HG03457 (cell line): Measurements from ENCODE around the gene BTF3.
"Not testable (repeated sequence)": the region's sequence is repeated elsewhere in the genome, so short reads cannot be mapped to it uniquely, and the experiment has no call there.

Experiments used
- ATAC-seq: cut with Tn5 transposase; IDR thresholded peaks from one replicate; pipeline ENCODE4 v1.9.1; 2021; ENCODE audit warnings: moderate number of reproducible peaks; ENCODE audit not compliant: unreplicated experiment

The BTF3 gene

GRCh38 chr5:73485715-73486114 is 12.5 kb upstream of the BTF3 start:
- no peak for ATAC-seq

GRCh38 chr5:73486119-73486899 is 11.9 kb upstream of the BTF3 start:
- no peak for ATAC-seq

- ATAC-seq, result not testable (repeated sequence)
These were observed 11.0 kb upstream of the BTF3 start for GRCh38 chr5:73487257-73487656.

GRCh38 chr5:73487815-73488214 is 10.4 kb upstream of the BTF3 start:
- no peak for ATAC-seq

- ATAC-seq, result no peak
These were observed 9.4 kb upstream of the BTF3 start for GRCh38 chr5:73488806-73489205.

- ATAC-seq, result no peak
These were observed 8.2 kb upstream of the BTF3 start for GRCh38 chr5:73490088-73490487.

GRCh38 chr5:73491155-73491554 is 7.1 kb upstream of the BTF3 start:
- no peak for ATAC-seq

GRCh38 chr5:73493421-73493820 is 4.8 kb upstream of the BTF3 start:
- no peak for ATAC-seq

- no peak for ATAC-seq
These were observed 3.5 kb upstream of the BTF3 start for GRCh38 chr5:73494721-73495120.

- ATAC-seq, result no peak
These were observed 2.4 kb upstream of the BTF3 start for GRCh38 chr5:73495772-73496335.

- no peak for ATAC-seq
These were observed 1.2 kb upstream of the BTF3 start for GRCh38 chr5:73496984-73497457.

- ATAC-seq, result no peak
These were observed 665 bp upstream of the BTF3 start for GRCh38 chr5:73497497-73498056.

- no peak for ATAC-seq
These were observed 945 bp downstream of the BTF3 start for GRCh38 chr5:73499187-73499586.

GRCh38 chr5:73499756-73500155 is 1.5 kb downstream of the BTF3 start:
- ATAC-seq, result no peak

- no peak for ATAC-seq
These were observed 3.2 kb downstream of the BTF3 start for GRCh38 chr5:73501406-73501805.

- ATAC-seq, result no peak
These were observed 8.3 kb downstream of the BTF3 start for GRCh38 chr5:73506459-73506955.

- no peak for ATAC-seq
These were observed 8.8 kb downstream of the BTF3 start for GRCh38 chr5:73507062-73507461.

GRCh38 chr5:73508521-73508920 is 10.3 kb downstream of the BTF3 start:
- ATAC-seq, result not testable (repeated sequence)

GRCh38 chr5:73513996-73514395 is 15.8 kb downstream of the BTF3 start:
- ATAC-seq, result no peak

- ATAC-seq, result no peak
These were observed 16.2 kb downstream of the BTF3 start for GRCh38 chr5:73514418-73514817.

GRCh38 chr5:73515232-73515631 is 17.0 kb downstream of the BTF3 start:
- ATAC-seq, result no peak
